PC-3 (cell line): Measurements from ENCODE around the gene MYOF. TPM values are rescaled to one million over a fixed set of nuclear protein-coding genes. Genes with fewer than 3 reads are reported as not detected.

ENCODE experiments used
- ATAC-seq: fragments of 200-7000 bp; cut with Tn5 transposase; 2 replicates; pipeline ENCODE4 v1.9.1; 2020; ENCODE audit warnings: mild to moderate bottlenecking, moderate library complexity
- BruUV-seq: library from RNA; stranded (reverse); fragments of 400-500 nt; replicated peaks from 2 replicates; lab custom pipeline; 2021; lab: Mats Ljungman, UMichigan
- CTCF ChIA-PET: fragments of 300-600 bp; sonication (Branson Sonifier 250); formaldehyde crosslinking; loops from one replicate; lab custom pipeline; 2022; ENCODE audit warnings: antibody characterized with exemption; lab: Charles Lee
- POLR2A ChIA-PET: fragments of 300-600 bp; sonication (Branson Sonifier 250); formaldehyde crosslinking; loops from one replicate; lab custom pipeline; 2022; ENCODE audit warnings: antibody characterized with exemption; ENCODE audit not compliant: unreplicated experiment; lab: Charles Lee
- DNase-seq: peaks from one replicate; pipeline ENCODE4 v3.0.0-alpha.2; 2015
- H2AFZ ChIP-seq: fragments of 300-600 bp; sonication (generic); 2 replicates; pipeline ENCODE4 v1.6.0; 2016; ENCODE audit warnings: antibody characterized with exemption, low read length
- H3F3A ChIP-seq: fragments of 300-600 bp; sonication (generic); one replicate; pipeline ENCODE4 v1.6.0; 2017; ENCODE audit warnings: antibody characterized with exemption, low read length, control low read depth, mild to moderate bottlenecking; ENCODE audit not compliant: unreplicated experiment
- H3K27ac ChIP-seq: fragments of 300-600 bp; sonication (generic); 2 replicates; pipeline ENCODE4 v1.5.1; 2016; ENCODE audit warnings: mild to moderate bottlenecking, low read length
- H3K27me3 ChIP-seq: fragments of 300-600 bp; sonication (generic); 2 replicates; pipeline ENCODE4 v1.6.1; 2016; ENCODE audit warnings: low read length, mixed read lengths
- H3K36me3 ChIP-seq: fragments of 300-600 bp; sonication (generic); 2 replicates; pipeline ENCODE4 v1.6.1; 2016; ENCODE audit warnings: low read depth, mixed run types, low read length, mixed read lengths
- H3K4me1 ChIP-seq: fragments of 300-600 bp; sonication (generic); 2 replicates; pipeline ENCODE4 v1.5.1; 2016; ENCODE audit warnings: low read length; ENCODE audit not compliant: insufficient read depth
- H3K4me2 ChIP-seq: fragments of 300-600 bp; sonication (generic); 2 replicates; pipeline ENCODE4 v1.6.0; 2016; ENCODE audit warnings: low read length
- H3K4me3 ChIP-seq: fragments of 300-600 bp; sonication (generic); 2 replicates; pipeline ENCODE4 v1.5.1; 2016; ENCODE audit warnings: mild to moderate bottlenecking, low read length, mixed read lengths
- H3K79me2 ChIP-seq: fragments of 300-600 bp; sonication (generic); 2 replicates; pipeline ENCODE4 v1.6.1; 2017; ENCODE audit warnings: low read length, mixed read lengths
- H3K9ac ChIP-seq: fragments of 300-600 bp; sonication (generic); 2 replicates; pipeline ENCODE4 v1.6.0; 2016; ENCODE audit warnings: mild to moderate bottlenecking, low read length
- H3K9me2 ChIP-seq: fragments of 300-600 bp; sonication (generic); replicated peaks from 2 replicates; pipeline ENCODE4 v1.6.1; 2016; ENCODE audit warnings: mixed run types, low read length, mixed read lengths
- H3K9me3 ChIP-seq: fragments of 300-600 bp; sonication (generic); 2 replicates; pipeline ENCODE4 v1.6.1; 2016; ENCODE audit warnings: low read length, mixed read lengths
- H4K20me1 ChIP-seq: fragments of 300-600 bp; sonication (generic); 2 replicates; pipeline ENCODE4 v1.6.1; 2016; ENCODE audit warnings: low read length, mixed read lengths
- EZH2 ChIP-seq: fragments of 300-600 bp; sonication (generic); IDR thresholded peaks from one replicate; pipeline ENCODE4 v1.6.1; 2017; ENCODE audit warnings: antibody characterized with exemption, mild to moderate bottlenecking, low read length; ENCODE audit not compliant: unreplicated experiment
- EZH2phosphoT487 ChIP-seq: fragments of 300-600 bp; sonication (generic); IDR thresholded peaks from 2 replicates; pipeline ENCODE4 v1.6.1; 2018; ENCODE audit warnings: mild to moderate bottlenecking, antibody characterized with exemption, low read length, borderline replicate concordance
- intact Hi-C: fragments of 100-400 bp; cut with micrococcal nuclease; formaldehyde crosslinking; loops from 2 replicates; pipeline ENCODE4 v1.9.0; 2023
- total RNA-seq: library from RNA; depleted of rRNA; stranded (reverse); fragments of >200 nt; gene quantifications from 2 replicates; pipeline ENCODE4 v1.2.3, GENCODE V29; 2014
- TF ChIP-seq, protein P1 (sequence below): fragments of 300-600 bp; sonication (generic); conservative IDR thresholded peaks from 2 replicates; pipeline ENCODE4 v1.5.1; 2017; ENCODE audit warnings: antibody characterized with exemption, low read depth, mild to moderate bottlenecking, low read length

The MYOF gene
- total RNA-seq, 1 experiment from 2014 or later = 174 TPM

DNA sequence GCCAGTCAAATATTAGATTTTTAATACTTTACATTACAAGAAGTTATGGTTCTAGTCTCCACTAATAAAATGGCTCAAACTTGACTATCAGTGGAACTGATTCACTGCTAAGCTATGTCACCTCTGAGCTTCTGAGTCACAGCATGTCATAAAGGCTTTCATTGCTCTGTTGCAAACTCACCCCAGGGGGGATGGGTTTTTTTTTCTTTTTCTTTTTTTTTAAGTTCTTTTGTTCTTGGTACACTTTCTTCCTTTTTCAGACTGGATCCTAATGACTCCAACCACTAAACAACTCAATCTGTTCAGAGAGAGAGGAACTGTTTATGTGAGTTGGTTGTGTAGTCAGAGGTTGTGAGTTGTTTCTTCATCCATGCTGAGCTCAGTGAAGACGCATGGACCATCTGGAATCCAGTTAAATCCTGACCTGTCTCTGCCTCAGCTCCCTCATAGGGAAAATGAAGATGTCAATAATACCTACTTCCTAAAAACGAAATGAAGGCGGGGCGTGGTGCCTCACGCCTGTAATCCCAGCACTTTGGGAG lies 11.0 kb downstream of the MYOF start:
- Histone ChIP-seq H3K4me3 (no peak overlapping the region), H3K9ac (peak overlapping the region; percentile 57), H4K20me1 (no peaks in the 10 kb centered on the region), H3K79me2 (peaks cover 80% of the 10 kb centered on the region), H3K9me2 (no peaks in the 10 kb centered on the region), H3F3A (peaks cover 31% of the 10 kb centered on the region), H3K4me2 (peak overlapping the region; percentile 41), H2AFZ (no peak overlapping the region), H3K9me3 (no peaks in the 10 kb centered on the region), H3K27ac (peak overlapping the region; percentile 99), H3K36me3 (peaks cover 49% of the 10 kb centered on the region), H3K27me3 (no peaks in the 10 kb centered on the region), H3K4me1 (peaks cover 89% of the 10 kb centered on the region)
- peak; percentile 44 for ATAC-seq
- TF ChIP-seq, protein P1, sequence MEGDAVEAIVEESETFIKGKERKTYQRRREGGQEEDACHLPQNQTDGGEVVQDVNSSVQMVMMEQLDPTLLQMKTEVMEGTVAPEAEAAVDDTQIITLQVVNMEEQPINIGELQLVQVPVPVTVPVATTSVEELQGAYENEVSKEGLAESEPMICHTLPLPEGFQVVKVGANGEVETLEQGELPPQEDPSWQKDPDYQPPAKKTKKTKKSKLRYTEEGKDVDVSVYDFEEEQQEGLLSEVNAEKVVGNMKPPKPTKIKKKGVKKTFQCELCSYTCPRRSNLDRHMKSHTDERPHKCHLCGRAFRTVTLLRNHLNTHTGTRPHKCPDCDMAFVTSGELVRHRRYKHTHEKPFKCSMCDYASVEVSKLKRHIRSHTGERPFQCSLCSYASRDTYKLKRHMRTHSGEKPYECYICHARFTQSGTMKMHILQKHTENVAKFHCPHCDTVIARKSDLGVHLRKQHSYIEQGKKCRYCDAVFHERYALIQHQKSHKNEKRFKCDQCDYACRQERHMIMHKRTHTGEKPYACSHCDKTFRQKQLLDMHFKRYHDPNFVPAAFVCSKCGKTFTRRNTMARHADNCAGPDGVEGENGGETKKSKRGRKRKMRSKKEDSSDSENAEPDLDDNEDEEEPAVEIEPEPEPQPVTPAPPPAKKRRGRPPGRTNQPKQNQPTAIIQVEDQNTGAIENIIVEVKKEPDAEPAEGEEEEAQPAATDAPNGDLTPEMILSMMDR = no peak
- TF ChIP-seq EZH2 (no peak), EZH2phosphoT487 (no peak)
- DNase-seq = peak; percentile 94
- intact Hi-C loops = loop anchor here (1.0 to 2.0 kb wide), 2 partner anchors 11 to 34 kb away; partner anchors contain the start of gene MYOF
- CTCF ChIA-PET = interaction anchor here (2.1 kb wide), 1 partner anchor 11 kb away, joined by 7 read pairs; the partner anchor contains the start of gene MYOF
- BruUV-seq = TSS peak; percentile 44
- POLR2A ChIA-PET = interaction anchor here (0.5 to 1.8 kb wide), 9 partner anchors 7 to 898 kb away, joined by 3 to 37 read pairs (median 4); partner anchors contain the start of gene MYOF

DNA sequence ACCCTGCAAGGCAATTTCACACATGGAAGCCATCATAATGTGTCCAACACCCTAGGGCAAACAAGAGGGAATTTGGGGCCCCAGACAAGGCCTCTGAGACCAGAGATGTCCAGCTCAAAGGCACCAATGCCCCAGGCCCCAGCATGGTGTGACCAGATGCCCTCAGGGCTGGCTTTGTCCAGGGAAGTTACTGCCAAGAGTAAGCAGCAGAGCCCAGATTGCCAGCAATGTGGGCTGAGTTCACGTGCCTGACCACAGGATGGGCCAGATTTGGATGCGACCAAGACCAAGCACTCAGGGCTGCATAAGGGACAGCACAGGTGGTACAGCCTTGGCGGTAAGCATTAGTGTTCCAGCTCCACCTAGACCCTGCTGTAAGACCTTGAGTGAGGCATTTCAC lies 12.7 kb downstream of the MYOF start:
- Histone ChIP-seq H3K27ac (peak overlapping the region; percentile 99), H3K27me3 (no peaks in the 10 kb centered on the region), H3K9ac (peak overlapping the region; percentile 68), H3F3A (peaks cover 26% of the 10 kb centered on the region), H3K9me2 (no peaks in the 10 kb centered on the region), H3K4me1 (peaks cover 90% of the 10 kb centered on the region), H3K9me3 (no peaks in the 10 kb centered on the region), H3K4me2 (peak overlapping the region; percentile 81), H3K36me3 (peaks cover 41% of the 10 kb centered on the region), H3K4me3 (no peak overlapping the region), H2AFZ (no peak overlapping the region), H4K20me1 (no peaks in the 10 kb centered on the region), H3K79me2 (peaks cover 76% of the 10 kb centered on the region)
- no TSS peak for BruUV-seq
- intact Hi-C loops = no loop called here
- no peak for ATAC-seq
- peak; percentile 13 for DNase-seq
- CTCF ChIA-PET = no interaction called here
- POLR2A ChIA-PET = no interaction called here
- TF ChIP-seq EZH2phosphoT487 (no peak), EZH2 (no peak)
- TF ChIP-seq, protein P1 = no peak
